ENCODE data around the gene HOXB5. TPM values are rescaled to one million over a fixed set of nuclear protein-coding genes. Genes with fewer than 3 reads are reported as not detected.

HOXB5 gene
- total RNA-seq, 1 experiment from 2014 or later = 5.9 TPM

GRCh38 chr17:48609759-48610281 lies 16.2 kb upstream of the HOXB5 start:
- CTCF ChIA-PET = no interaction called here
- Histone ChIP-seq H3K36me3 (ENCODE audit: insufficient read depth, low read length, poor library complexity, severe bottlenecking) (peaks cover 6% of the 10 kb centered on the region), H3K27me3 (replicated peaks; ENCODE audit: insufficient read depth, low read depth, low read length, poor library complexity) (no peaks in the 10 kb centered on the region), H3K9me3 (ENCODE audit: low read depth, low read length, poor library complexity, severe bottlenecking) (no peaks in the 10 kb centered on the region), H3K27ac (ENCODE audit: low read depth, low read length, poor library complexity, severe bottlenecking) (peak overlapping the region; percentile 96), H3K4me3 (ENCODE audit: low read depth, low read length, poor library complexity, severe bottlenecking) (peak overlapping the region; percentile 87), H3K4me1 (ENCODE audit: insufficient read depth, low read length, poor library complexity, severe bottlenecking) (peaks cover 33% of the 10 kb centered on the region)
- TF ChIP-seq EZH2 (IDR thresholded peaks at IDR 0.05; ENCODE audit: borderline replicate concordance, low read depth, low read length, poor library complexity, severe bottlenecking) = no peak
- TF ChIP-seq, protein P1, sequence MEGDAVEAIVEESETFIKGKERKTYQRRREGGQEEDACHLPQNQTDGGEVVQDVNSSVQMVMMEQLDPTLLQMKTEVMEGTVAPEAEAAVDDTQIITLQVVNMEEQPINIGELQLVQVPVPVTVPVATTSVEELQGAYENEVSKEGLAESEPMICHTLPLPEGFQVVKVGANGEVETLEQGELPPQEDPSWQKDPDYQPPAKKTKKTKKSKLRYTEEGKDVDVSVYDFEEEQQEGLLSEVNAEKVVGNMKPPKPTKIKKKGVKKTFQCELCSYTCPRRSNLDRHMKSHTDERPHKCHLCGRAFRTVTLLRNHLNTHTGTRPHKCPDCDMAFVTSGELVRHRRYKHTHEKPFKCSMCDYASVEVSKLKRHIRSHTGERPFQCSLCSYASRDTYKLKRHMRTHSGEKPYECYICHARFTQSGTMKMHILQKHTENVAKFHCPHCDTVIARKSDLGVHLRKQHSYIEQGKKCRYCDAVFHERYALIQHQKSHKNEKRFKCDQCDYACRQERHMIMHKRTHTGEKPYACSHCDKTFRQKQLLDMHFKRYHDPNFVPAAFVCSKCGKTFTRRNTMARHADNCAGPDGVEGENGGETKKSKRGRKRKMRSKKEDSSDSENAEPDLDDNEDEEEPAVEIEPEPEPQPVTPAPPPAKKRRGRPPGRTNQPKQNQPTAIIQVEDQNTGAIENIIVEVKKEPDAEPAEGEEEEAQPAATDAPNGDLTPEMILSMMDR (conservative IDR thresholded peaks at IDR 0.05; ENCODE audit: low read depth, low read length) = no peak
- no TSS peak for BruUV-seq (replicated peaks)
- intact Hi-C loops (cut with micrococcal nuclease; ENCODE audit: unreplicated experiment) = no loop called here
- POLR2A ChIA-PET (ENCODE audit: low non-redundant PET) = interaction anchor here (0.6 kb wide), 1 partner anchor 128 kb away, joined by 3 read pairs; no protein-coding TSS in a partner anchor
- no peak for DNase-seq (ENCODE audit: low spot score)

- peaks cover 6% of the 10 kb centered on the region for H3K36me3 ChIP-seq (ENCODE audit: insufficient read depth, low read length, poor library complexity, severe bottlenecking)
- ChIA-PET CTCF (no interaction called here), POLR2A (ENCODE audit: low non-redundant PET) (no interaction called here)
- H3K4me3 ChIP-seq (ENCODE audit: low read depth, low read length, poor library complexity, severe bottlenecking) = peak overlapping the region; percentile 87
- intact Hi-C loops (cut with micrococcal nuclease; ENCODE audit: unreplicated experiment) = no loop called here
- BruUV-seq (replicated peaks) = no TSS peak
- TF ChIP-seq EZH2 (IDR thresholded peaks at IDR 0.05; ENCODE audit: borderline replicate concordance, low read depth, low read length, poor library complexity, severe bottlenecking) = no peak
- TF ChIP-seq, protein P1 (conservative IDR thresholded peaks at IDR 0.05; ENCODE audit: low read depth, low read length) = no peak
- H3K27ac ChIP-seq (ENCODE audit: low read depth, low read length, poor library complexity, severe bottlenecking) = peak overlapping the region; percentile 35
- no peak for DNase-seq (ENCODE audit: low spot score)
- no peaks in the 10 kb centered on the region for H3K27me3 ChIP-seq (replicated peaks; ENCODE audit: insufficient read depth, low read depth, low read length, poor library complexity)
- peaks cover 35% of the 10 kb centered on the region for H3K4me1 ChIP-seq (ENCODE audit: insufficient read depth, low read length, poor library complexity, severe bottlenecking)
- no peaks in the 10 kb centered on the region for H3K9me3 ChIP-seq (ENCODE audit: low read depth, low read length, poor library complexity, severe bottlenecking)
These were observed 15.5 kb upstream of the HOXB5 start for GRCh38 chr17:48609033-48609432.

GRCh38 chr17:48608494-48608834 lies 14.9 kb upstream of the HOXB5 start:
- H3K9me3 ChIP-seq (ENCODE audit: low read depth, low read length, poor library complexity, severe bottlenecking) = no peaks in the 10 kb centered on the region
- peak overlapping the region; percentile 35 for H3K27ac ChIP-seq (ENCODE audit: low read depth, low read length, poor library complexity, severe bottlenecking)
- H3K4me1 ChIP-seq (ENCODE audit: insufficient read depth, low read length, poor library complexity, severe bottlenecking) = peaks cover 35% of the 10 kb centered on the region
- no peak overlapping the region for H3K4me3 ChIP-seq (ENCODE audit: low read depth, low read length, poor library complexity, severe bottlenecking)
- POLR2A ChIA-PET (ENCODE audit: low non-redundant PET) = no interaction called here
- no peaks in the 10 kb centered on the region for H3K27me3 ChIP-seq (replicated peaks; ENCODE audit: insufficient read depth, low read depth, low read length, poor library complexity)
- BruUV-seq (replicated peaks) = no TSS peak
- DNase-seq (ENCODE audit: low spot score) = no peak
- intact Hi-C loops (cut with micrococcal nuclease; ENCODE audit: unreplicated experiment) = no loop called here
- peaks cover 6% of the 10 kb centered on the region for H3K36me3 ChIP-seq (ENCODE audit: insufficient read depth, low read length, poor library complexity, severe bottlenecking)
- TF ChIP-seq EZH2 (IDR thresholded peaks at IDR 0.05; ENCODE audit: borderline replicate concordance, low read depth, low read length, poor library complexity, severe bottlenecking) = no peak
- TF ChIP-seq, protein P1 (conservative IDR thresholded peaks at IDR 0.05; ENCODE audit: low read depth, low read length) = no peak
- CTCF ChIA-PET = no interaction called here
